ENCODE measurements around the gene TLR9. TPM values are rescaled to one million over a fixed set of nuclear protein-coding genes. Genes with fewer than 3 reads are reported as not detected.
A peak's percentile ranks its signal among the peaks of the same experiment; 100 is the strongest.

Gene TLR9
- total RNA-seq, 1 experiment from 2014 or later: 0.14 TPM

DNA sequence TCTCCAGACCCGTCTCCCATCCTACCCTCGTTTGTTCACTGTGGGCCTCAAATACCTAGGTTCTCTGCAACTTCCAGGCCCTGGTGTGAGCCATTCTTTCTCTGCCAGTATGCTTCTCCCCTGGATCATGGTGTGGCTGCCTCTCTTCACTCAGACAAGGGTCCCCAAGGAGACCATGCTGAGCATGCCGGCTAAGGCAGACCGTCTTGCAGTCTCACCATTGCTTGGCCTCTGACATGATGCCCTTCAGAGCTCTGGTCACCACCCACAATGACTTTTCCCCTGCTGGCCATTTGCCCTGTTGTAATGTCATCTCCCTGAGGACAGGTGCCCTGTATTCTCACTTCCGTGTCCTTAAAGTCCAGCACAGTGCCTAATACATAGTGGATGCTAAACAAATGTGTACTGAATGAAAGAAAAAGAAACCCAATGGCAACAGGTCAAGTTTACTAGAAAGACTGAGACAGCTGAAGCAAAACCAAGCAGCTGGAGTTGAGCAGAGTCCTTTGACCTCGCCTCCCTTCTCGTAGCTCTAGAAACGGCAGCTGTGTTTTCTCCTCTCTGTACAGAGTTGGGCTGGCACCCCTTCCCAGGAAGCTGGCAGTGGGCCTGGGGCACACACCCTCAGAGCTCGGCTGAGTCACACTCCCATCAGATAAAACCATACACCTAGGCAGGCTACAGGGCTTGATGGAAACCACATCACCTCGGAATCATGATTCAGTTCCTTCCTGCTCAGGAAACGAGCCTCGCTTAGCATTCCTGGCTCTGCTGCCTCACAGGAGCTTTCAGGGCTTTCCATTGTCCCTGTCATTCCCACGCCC, 8.6 kb downstream of the TLR9 start:
- H3K27ac Mint-ChIP-seq (ENCODE audit: unreplicated experiment): peak overlapping the region; percentile 74
- DNase-seq: peak; percentile 93
- no peaks in the 10 kb centered on the region for H3K27me3 Mint-ChIP-seq (ENCODE audit: unreplicated experiment)
- intact Hi-C loops (cut with micrococcal nuclease; ENCODE audit: unreplicated experiment): loop anchor here (5.0 kb wide), 1 partner anchor 64 kb away; the partner anchor contains the start of gene POC1A
- peak overlapping the region; percentile 40 for H3K4me3 Mint-ChIP-seq (ENCODE audit: low read depth, unreplicated experiment)
- no peaks in the 10 kb centered on the region for H3K9me3 Mint-ChIP-seq (ENCODE audit: low read depth, unreplicated experiment)
- peaks cover 47% of the 10 kb centered on the region for H3K36me3 Mint-ChIP-seq (ENCODE audit: insufficient read depth, unreplicated experiment)
- H3K4me1 Mint-ChIP-seq (ENCODE audit: low read depth, unreplicated experiment): peaks cover 27% of the 10 kb centered on the region
- BruUV-seq (replicated peaks): no TSS peak
- CTCF ChIA-PET: interaction anchor here (1.0 to 1.6 kb wide), 3 partner anchors 14 to 62 kb away, joined by 4 to 13 read pairs (median 4); partner anchors contain the start of gene POC1A
- TF ChIP-seq, protein P1, sequence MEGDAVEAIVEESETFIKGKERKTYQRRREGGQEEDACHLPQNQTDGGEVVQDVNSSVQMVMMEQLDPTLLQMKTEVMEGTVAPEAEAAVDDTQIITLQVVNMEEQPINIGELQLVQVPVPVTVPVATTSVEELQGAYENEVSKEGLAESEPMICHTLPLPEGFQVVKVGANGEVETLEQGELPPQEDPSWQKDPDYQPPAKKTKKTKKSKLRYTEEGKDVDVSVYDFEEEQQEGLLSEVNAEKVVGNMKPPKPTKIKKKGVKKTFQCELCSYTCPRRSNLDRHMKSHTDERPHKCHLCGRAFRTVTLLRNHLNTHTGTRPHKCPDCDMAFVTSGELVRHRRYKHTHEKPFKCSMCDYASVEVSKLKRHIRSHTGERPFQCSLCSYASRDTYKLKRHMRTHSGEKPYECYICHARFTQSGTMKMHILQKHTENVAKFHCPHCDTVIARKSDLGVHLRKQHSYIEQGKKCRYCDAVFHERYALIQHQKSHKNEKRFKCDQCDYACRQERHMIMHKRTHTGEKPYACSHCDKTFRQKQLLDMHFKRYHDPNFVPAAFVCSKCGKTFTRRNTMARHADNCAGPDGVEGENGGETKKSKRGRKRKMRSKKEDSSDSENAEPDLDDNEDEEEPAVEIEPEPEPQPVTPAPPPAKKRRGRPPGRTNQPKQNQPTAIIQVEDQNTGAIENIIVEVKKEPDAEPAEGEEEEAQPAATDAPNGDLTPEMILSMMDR (IDR thresholded peaks at IDR 0.05; ENCODE audit: unreplicated experiment): no peak

DNA sequence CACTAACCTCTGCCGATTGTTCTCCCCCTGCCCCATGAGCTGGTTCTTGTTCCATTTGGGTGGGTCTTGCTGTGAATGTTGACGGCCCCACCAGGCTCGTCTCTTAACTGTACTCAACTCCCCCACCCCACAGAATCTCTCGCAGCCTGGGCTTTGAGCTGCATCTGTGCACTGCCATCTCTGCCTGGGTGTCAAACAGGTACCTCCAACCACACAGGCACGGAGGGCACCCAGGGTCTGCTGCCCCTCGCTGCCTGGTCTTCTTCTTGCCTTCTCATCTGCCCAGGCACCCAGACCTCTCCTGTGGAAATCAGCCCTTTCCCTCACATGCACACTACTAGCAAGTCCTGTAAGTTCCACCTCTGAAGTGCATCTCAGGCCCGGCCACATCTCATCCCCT, 10.1 kb downstream of the TLR9 start:
- Mint-ChIP-seq H3K27me3 (ENCODE audit: unreplicated experiment) (no peaks in the 10 kb centered on the region), H3K9me3 (ENCODE audit: low read depth, unreplicated experiment) (no peaks in the 10 kb centered on the region), H3K4me1 (ENCODE audit: low read depth, unreplicated experiment) (peaks cover 29% of the 10 kb centered on the region), H3K36me3 (ENCODE audit: insufficient read depth, unreplicated experiment) (peaks cover 58% of the 10 kb centered on the region), H3K27ac (ENCODE audit: unreplicated experiment) (peak overlapping the region; percentile 7), H3K4me3 (ENCODE audit: low read depth, unreplicated experiment) (no peak overlapping the region)
- BruUV-seq (replicated peaks): no TSS peak
- TF ChIP-seq, protein P1 (IDR thresholded peaks at IDR 0.05; ENCODE audit: unreplicated experiment): no peak
- intact Hi-C loops (cut with micrococcal nuclease; ENCODE audit: unreplicated experiment): loop anchor here (5.0 kb wide), 1 partner anchor 63 kb away; the partner anchor contains the start of gene POC1A
- no peak for DNase-seq
- CTCF ChIA-PET: interaction anchor here (0.5 to 0.6 kb wide), 2 partner anchors 47 to 511 kb away, joined by 4 read pairs; no protein-coding TSS in a partner anchor

DNA sequence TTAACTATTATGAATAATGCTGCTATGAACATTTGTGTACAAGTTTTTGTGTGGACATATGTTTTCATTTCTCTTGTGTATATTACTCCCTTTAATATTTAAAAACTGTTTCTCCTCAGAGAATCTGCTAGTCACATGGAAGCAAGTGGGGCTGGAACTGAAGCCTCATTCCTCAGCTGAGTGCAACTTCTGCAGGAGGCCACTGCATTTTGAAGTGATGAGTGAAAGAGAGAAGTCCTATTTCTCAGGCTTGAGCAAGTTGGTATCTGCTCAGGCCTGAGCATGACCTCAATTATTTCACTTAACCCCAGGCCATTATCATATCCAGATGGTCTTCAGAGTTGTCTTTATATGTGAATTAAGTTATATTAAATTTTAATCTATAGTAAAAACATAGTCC, 11.5 kb downstream of the TLR9 start:
- intact Hi-C loops (cut with micrococcal nuclease; ENCODE audit: unreplicated experiment): no loop called here
- no peak overlapping the region for H3K27ac Mint-ChIP-seq (ENCODE audit: unreplicated experiment)
- no peak overlapping the region for H3K4me3 Mint-ChIP-seq (ENCODE audit: low read depth, unreplicated experiment)
- TF ChIP-seq, protein P1 (IDR thresholded peaks at IDR 0.05; ENCODE audit: unreplicated experiment): no peak
- BruUV-seq (replicated peaks): no TSS peak
- DNase-seq: no peak
- CTCF ChIA-PET: no interaction called here
- H3K9me3 Mint-ChIP-seq (ENCODE audit: low read depth, unreplicated experiment): no peaks in the 10 kb centered on the region
- H3K4me1 Mint-ChIP-seq (ENCODE audit: low read depth, unreplicated experiment): peaks cover 31% of the 10 kb centered on the region
- H3K36me3 Mint-ChIP-seq (ENCODE audit: insufficient read depth, unreplicated experiment): peaks cover 69% of the 10 kb centered on the region
- H3K27me3 Mint-ChIP-seq (ENCODE audit: unreplicated experiment): no peaks in the 10 kb centered on the region

DNA sequence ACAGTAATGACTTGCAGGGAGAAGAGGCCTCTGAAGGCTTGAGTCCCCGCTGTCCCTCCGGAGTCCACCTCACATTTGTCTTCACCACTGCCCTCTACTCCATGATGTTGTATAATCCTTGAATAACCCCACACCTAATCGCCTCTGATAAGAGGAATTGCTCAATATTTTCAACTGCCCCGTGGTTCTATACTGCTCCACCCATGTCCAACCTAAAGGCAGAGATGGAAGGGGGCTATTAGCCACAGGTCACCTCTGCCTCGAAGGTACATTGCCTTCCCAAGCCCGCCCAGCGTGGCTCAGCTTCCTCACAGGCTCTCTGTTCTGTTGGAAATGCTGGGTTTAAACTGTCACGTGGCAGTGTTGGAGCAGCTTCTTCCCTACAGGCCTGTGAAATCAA, 12.4 kb downstream of the TLR9 start:
- no TSS peak for BruUV-seq (replicated peaks)
- no peak for DNase-seq
- CTCF ChIA-PET: no interaction called here
- peaks cover 76% of the 10 kb centered on the region for H3K36me3 Mint-ChIP-seq (ENCODE audit: insufficient read depth, unreplicated experiment)
- H3K4me1 Mint-ChIP-seq (ENCODE audit: low read depth, unreplicated experiment): peaks cover 27% of the 10 kb centered on the region
- intact Hi-C loops (cut with micrococcal nuclease; ENCODE audit: unreplicated experiment): no loop called here
- H3K27me3 Mint-ChIP-seq (ENCODE audit: unreplicated experiment): no peaks in the 10 kb centered on the region
- TF ChIP-seq, protein P1 (IDR thresholded peaks at IDR 0.05; ENCODE audit: unreplicated experiment): no peak
- no peak overlapping the region for H3K4me3 Mint-ChIP-seq (ENCODE audit: low read depth, unreplicated experiment)
- H3K9me3 Mint-ChIP-seq (ENCODE audit: low read depth, unreplicated experiment): no peaks in the 10 kb centered on the region
- H3K27ac Mint-ChIP-seq (ENCODE audit: unreplicated experiment): no peak overlapping the region
